H9 (cell line): ENCODE measurements around the gene NODAL. TPM values are rescaled to one million over a fixed set of nuclear protein-coding genes. Genes with fewer than 3 reads are reported as not detected.

Source experiments
- DNase-seq: peaks from one replicate; pipeline ENCODE4 v3.0.0-alpha.2; 2017
- H2AFZ ChIP-seq: one replicate; pipeline ENCODE4 v1.6.1; 2013; ENCODE audit warnings: mild to moderate bottlenecking, low read length, control low read depth, moderate library complexity
- H2AK5ac ChIP-seq: 2 replicates; pipeline ENCODE4 v1.6.1; 2013; ENCODE audit warnings: low read length, control low read depth, mixed read lengths; ENCODE audit not compliant: insufficient read length
- H2BK120ac ChIP-seq: one replicate; pipeline ENCODE4 v1.6.1; 2013; ENCODE audit warnings: low read depth, mild to moderate bottlenecking, low read length, control low read depth, inconsistent platforms; ENCODE audit not compliant: poor library complexity, severe bottlenecking
- H2BK12ac ChIP-seq: 2 replicates; pipeline ENCODE4 v1.6.1; 2013; ENCODE audit warnings: low read length, control low read depth, mixed read lengths, low read depth; ENCODE audit not compliant: insufficient read length
- H2BK15ac ChIP-seq: 2 replicates; pipeline ENCODE4 v1.6.1; 2013; ENCODE audit warnings: low read depth, low read length, control low read depth
- H2BK20ac ChIP-seq: one replicate; pipeline ENCODE4 v1.6.1; 2013; ENCODE audit warnings: low read depth, mild to moderate bottlenecking, low read length, control low read depth, inconsistent platforms; ENCODE audit not compliant: poor library complexity, severe bottlenecking
- H2BK5ac ChIP-seq: 2 replicates; pipeline ENCODE4 v1.6.1; 2013; ENCODE audit warnings: low read length, control low read depth, mixed read lengths; ENCODE audit not compliant: insufficient read length
- H3K14ac ChIP-seq: 2 replicates; pipeline ENCODE4 v1.6.1; 2013; ENCODE audit warnings: low read length, control low read depth; ENCODE audit not compliant: insufficient read depth
- H3K18ac ChIP-seq: 2 replicates; pipeline ENCODE4 v1.6.1; 2013; ENCODE audit warnings: low read depth, mild to moderate bottlenecking, mixed read lengths, low read length, control low read depth; ENCODE audit not compliant: insufficient read length
- H3K23ac ChIP-seq: 2 replicates; pipeline ENCODE4 v1.6.1; 2013; ENCODE audit warnings: low read length, control low read depth, mixed read lengths, low read depth; ENCODE audit not compliant: insufficient read length
- H3K23me2 ChIP-seq: 2 replicates; pipeline ENCODE4 v1.6.1; 2013; ENCODE audit warnings: low read depth, mild to moderate bottlenecking, mixed read lengths, low read length, control low read depth; ENCODE audit not compliant: insufficient read length, poor library complexity, severe bottlenecking
- H3K27ac ChIP-seq: 2 replicates; pipeline ENCODE4 v1.5.1; 2013; ENCODE audit warnings: low read length, control low read depth, mixed read lengths, low read depth; ENCODE audit not compliant: insufficient read length
- H3K27me3 ChIP-seq: 2 replicates; pipeline ENCODE4 v1.6.1; 2013; ENCODE audit warnings: low read length, control low read depth, inconsistent platforms; ENCODE audit not compliant: insufficient read depth
- H3K4ac ChIP-seq: 2 replicates; pipeline ENCODE4 v1.6.1; 2013; ENCODE audit warnings: low read depth, mild to moderate bottlenecking, control low read depth, inconsistent platforms, low read length, moderate library complexity
- H3K4me1 ChIP-seq: 2 replicates; pipeline ENCODE4 v1.6.1; 2013; ENCODE audit warnings: low read length, control low read depth, inconsistent platforms; ENCODE audit not compliant: insufficient read depth
- H3K4me2 ChIP-seq: 2 replicates; pipeline ENCODE4 v1.6.1; 2013; ENCODE audit warnings: low read length, control low read depth, mixed read lengths; ENCODE audit not compliant: insufficient read length, insufficient read depth
- H3K56ac ChIP-seq: 2 replicates; pipeline ENCODE4 v1.6.1; 2013; ENCODE audit warnings: low read depth, mild to moderate bottlenecking, mixed read lengths, low read length, control low read depth; ENCODE audit not compliant: insufficient read length
- H3K79me1 ChIP-seq: 2 replicates; pipeline ENCODE4 v1.6.1; 2013; ENCODE audit warnings: low read depth, mild to moderate bottlenecking, moderate library complexity, low read length, control low read depth, inconsistent platforms; ENCODE audit not compliant: insufficient read depth, poor library complexity, severe bottlenecking
- H3K79me2 ChIP-seq: 2 replicates; pipeline ENCODE4 v1.6.1; 2013; ENCODE audit warnings: low read length, control low read depth, inconsistent platforms; ENCODE audit not compliant: insufficient read depth
- H3K9ac ChIP-seq: 2 replicates; pipeline ENCODE4 v1.6.1; 2013; ENCODE audit warnings: low read length, control low read depth, mixed read lengths; ENCODE audit not compliant: insufficient read length; ENCODE audit errors: extremely low read depth
- H3K9me3 ChIP-seq: one replicate; pipeline ENCODE4 v1.6.1; 2013; ENCODE audit warnings: low read depth, low read length, inconsistent platforms; ENCODE audit not compliant: control insufficient read depth
- H3T11ph ChIP-seq: one replicate; pipeline ENCODE4 v1.6.1; 2013; ENCODE audit warnings: mild to moderate bottlenecking, low read length, control low read depth, inconsistent platforms
- H4K20me1 ChIP-seq: one replicate; pipeline ENCODE4 v1.6.1; 2013; ENCODE audit not compliant: control insufficient read depth, insufficient read length, insufficient read depth
- H4K5ac ChIP-seq: 2 replicates; pipeline ENCODE4 v1.6.1; 2013; ENCODE audit warnings: low read depth, mild to moderate bottlenecking, mixed read lengths, low read length, control low read depth; ENCODE audit not compliant: insufficient read length
- H4K8ac ChIP-seq: replicated peaks from 2 replicates; pipeline ENCODE4 v1.6.1; 2013; ENCODE audit warnings: low read length, control low read depth, mixed read lengths, low read depth; ENCODE audit not compliant: insufficient read length
- H4K91ac ChIP-seq: 2 replicates; pipeline ENCODE4 v1.6.1; 2013; ENCODE audit warnings: low read depth, mild to moderate bottlenecking, moderate library complexity, mixed read lengths, low read length, control low read depth; ENCODE audit not compliant: insufficient read length
- H3K27ac Mint-ChIP-seq, 3 experiments: 2 replicates in 2 of 3; 3 replicates in 1 of 3; pipeline ENCODE4 v1.8.0; 2020 to 2021; ENCODE audit warnings: mixed read lengths in 3 of 3, mild to moderate bottlenecking in 1 of 3, moderate library complexity in 1 of 3
- H3K27me3 Mint-ChIP-seq: 2 replicates; pipeline ENCODE4 v1.8.0; 2021; ENCODE audit warnings: low read depth, mild to moderate bottlenecking, moderate library complexity, mixed read lengths
- H3K36me3 Mint-ChIP-seq, 3 experiments: 2 replicates in 2 of 3; 3 replicates in 1 of 3; pipeline ENCODE4 v1.8.0; 2020 to 2021; ENCODE audit warnings: low read depth in 3 of 3, mixed read lengths in 3 of 3; ENCODE audit not compliant: insufficient read depth in 1 of 3
- H3K4me1 Mint-ChIP-seq, 2 experiments: 2 replicates each; pipeline ENCODE4 v1.8.0; 2020; ENCODE audit warnings: mixed read lengths in 2 of 2
- H3K4me3 Mint-ChIP-seq, 2 experiments: 2 replicates in 1 of 2; 3 replicates in 1 of 2; pipeline ENCODE4 v1.8.0; 2020 to 2021; ENCODE audit warnings: mild to moderate bottlenecking in 2 of 2, mixed read lengths in 2 of 2, moderate library complexity in 1 of 2
- H3K9me3 Mint-ChIP-seq, 2 experiments: 2 replicates in 1 of 2; 3 replicates in 1 of 2; pipeline ENCODE4 v1.8.0; 2020; ENCODE audit warnings: mild to moderate bottlenecking in 2 of 2, mixed read lengths in 2 of 2, moderate library complexity in 1 of 2
- WGBS: extraction: QIAGEN DNeasy Blood & Tissue Kit; methylation state at CpG from one replicate; pipeline ENCODE4 v1.1.7; 2013; ENCODE audit warnings: missing lambda C conversion rate, low lambda C conversion rate, mixed read lengths; ENCODE audit not compliant: insufficient read length; ENCODE audit errors: extremely low coverage; 5-methylcytosine and 5-hydroxymethylcytosine counted together
- total RNA-seq: library from RNA; stranded (reverse); gene quantifications from 2 replicates; pipeline ENCODE4 v1.2.1, GENCODE V29; 2021
- TF ChIP-seq, protein P1 (sequence below): fragments of 200-600 bp; sonication (generic); conservative IDR thresholded peaks from 3 replicates; pipeline ENCODE4 v1.8.0; 2021; ENCODE audit warnings: antibody characterized with exemption, mild to moderate bottlenecking

NODAL gene
- total RNA-seq, 1 experiment from 2014 or later = 80.7 TPM

DNA sequence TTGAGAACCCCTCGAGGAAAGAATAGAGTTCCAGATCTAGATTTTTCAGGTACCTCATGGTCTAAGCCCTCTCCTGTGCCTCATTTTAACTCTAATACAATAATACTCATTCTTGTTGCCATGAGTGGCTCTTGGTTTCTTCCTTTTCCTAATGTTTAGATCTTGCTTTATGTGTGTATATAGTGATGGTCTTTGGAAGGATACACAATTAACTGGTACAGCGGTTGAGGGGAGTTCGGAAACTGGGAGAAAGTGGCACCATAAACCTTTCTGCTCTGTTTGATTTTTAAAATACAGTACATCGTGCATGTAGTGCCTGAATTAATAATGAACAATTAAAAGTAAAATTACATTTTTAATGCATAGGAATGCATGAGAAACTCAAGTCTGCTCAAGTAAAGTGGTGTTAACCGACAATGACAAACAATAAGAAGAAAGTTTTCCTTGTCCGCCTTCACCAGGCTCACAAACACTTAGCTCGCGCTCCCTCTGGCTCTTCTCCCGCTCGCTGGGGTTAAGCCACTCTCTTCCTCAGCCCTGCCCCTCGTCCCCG, 37.9 kb downstream of the NODAL start:
- Histone ChIP-seq H3K9me3 (no peaks in the 10 kb centered on the region), H3K27me3 (no peaks in the 10 kb centered on the region), H3K79me2 (peaks cover 24% of the 10 kb centered on the region; the same call in 1 of the 2 replicates), H3K4me1 (no peaks in the 10 kb centered on the region), H3K18ac (no peak overlapping the region), H2BK20ac (no peak overlapping the region), H3T11ph (no peak overlapping the region), H4K8ac (no peak overlapping the region), H3K27ac (no peak overlapping the region), H3K56ac (no peak overlapping the region), H2BK120ac (no peak overlapping the region), H2BK15ac (no peak overlapping the region), H4K5ac (no peak overlapping the region), H3K14ac (no peak overlapping the region), H3K79me1 (peaks cover 15% of the 10 kb centered on the region), H3K23me2 (peaks cover 14% of the 10 kb centered on the region), H3K23ac (no peak overlapping the region), H3K4ac (no peak overlapping the region), H2AFZ (peak overlapping the region; percentile 1), H2AK5ac (no peak overlapping the region), H3K9ac (no peak overlapping the region), H4K91ac (no peak overlapping the region), H2BK5ac (no peak overlapping the region), H2BK12ac (no peak overlapping the region), H3K4me2 (no peak overlapping the region), H4K20me1 (peaks cover 3% of the 10 kb centered on the region)
- H3K27me3 Mint-ChIP-seq = peaks cover 4% of the 10 kb centered on the region
- peaks cover 5 to 12% of the 10 kb centered on the region in 2 experiments; a peak in 4 of 5 replicates for H3K9me3 Mint-ChIP-seq
- TF ChIP-seq, protein P1, sequence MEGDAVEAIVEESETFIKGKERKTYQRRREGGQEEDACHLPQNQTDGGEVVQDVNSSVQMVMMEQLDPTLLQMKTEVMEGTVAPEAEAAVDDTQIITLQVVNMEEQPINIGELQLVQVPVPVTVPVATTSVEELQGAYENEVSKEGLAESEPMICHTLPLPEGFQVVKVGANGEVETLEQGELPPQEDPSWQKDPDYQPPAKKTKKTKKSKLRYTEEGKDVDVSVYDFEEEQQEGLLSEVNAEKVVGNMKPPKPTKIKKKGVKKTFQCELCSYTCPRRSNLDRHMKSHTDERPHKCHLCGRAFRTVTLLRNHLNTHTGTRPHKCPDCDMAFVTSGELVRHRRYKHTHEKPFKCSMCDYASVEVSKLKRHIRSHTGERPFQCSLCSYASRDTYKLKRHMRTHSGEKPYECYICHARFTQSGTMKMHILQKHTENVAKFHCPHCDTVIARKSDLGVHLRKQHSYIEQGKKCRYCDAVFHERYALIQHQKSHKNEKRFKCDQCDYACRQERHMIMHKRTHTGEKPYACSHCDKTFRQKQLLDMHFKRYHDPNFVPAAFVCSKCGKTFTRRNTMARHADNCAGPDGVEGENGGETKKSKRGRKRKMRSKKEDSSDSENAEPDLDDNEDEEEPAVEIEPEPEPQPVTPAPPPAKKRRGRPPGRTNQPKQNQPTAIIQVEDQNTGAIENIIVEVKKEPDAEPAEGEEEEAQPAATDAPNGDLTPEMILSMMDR = no peak
- peak overlapping the region; percentile 92 to 99 for H3K4me3 Mint-ChIP-seq
- H3K27ac Mint-ChIP-seq = peak overlapping the region in 1 of 3 experiments; percentile 74; a peak in 2 of 7 replicates
- peaks cover 18 to 26% (median 23%) of the 10 kb centered on the region in 3 experiments for H3K36me3 Mint-ChIP-seq
- no CpG with 5 or more reads among the region's 12 CpGs for WGBS
- no peak for DNase-seq
- peaks cover 25 to 26% of the 10 kb centered on the region in 2 experiments for H3K4me1 Mint-ChIP-seq
